H9 (cell line): ENCODE results near the gene PTPN3. TPM values are rescaled to one million over a fixed set of nuclear protein-coding genes. Genes with fewer than 3 reads are reported as not detected.
A peak's percentile ranks its signal among the peaks of the same experiment; 100 is the strongest.

Experiments used
- DNase-seq: peaks from one replicate; pipeline ENCODE4 v3.0.0-alpha.2; 2017
- H2AFZ ChIP-seq: one replicate; pipeline ENCODE4 v1.6.1; 2013; ENCODE audit warnings: mild to moderate bottlenecking, low read length, control low read depth, moderate library complexity
- H2AK5ac ChIP-seq: 2 replicates; pipeline ENCODE4 v1.6.1; 2013; ENCODE audit warnings: low read length, control low read depth, mixed read lengths; ENCODE audit not compliant: insufficient read length
- H2BK120ac ChIP-seq: one replicate; pipeline ENCODE4 v1.6.1; 2013; ENCODE audit warnings: low read depth, mild to moderate bottlenecking, low read length, control low read depth, inconsistent platforms; ENCODE audit not compliant: poor library complexity, severe bottlenecking
- H2BK12ac ChIP-seq: 2 replicates; pipeline ENCODE4 v1.6.1; 2013; ENCODE audit warnings: low read length, control low read depth, mixed read lengths, low read depth; ENCODE audit not compliant: insufficient read length
- H2BK15ac ChIP-seq: 2 replicates; pipeline ENCODE4 v1.6.1; 2013; ENCODE audit warnings: low read depth, low read length, control low read depth
- H2BK20ac ChIP-seq: one replicate; pipeline ENCODE4 v1.6.1; 2013; ENCODE audit warnings: low read depth, mild to moderate bottlenecking, low read length, control low read depth, inconsistent platforms; ENCODE audit not compliant: poor library complexity, severe bottlenecking
- H2BK5ac ChIP-seq: 2 replicates; pipeline ENCODE4 v1.6.1; 2013; ENCODE audit warnings: low read length, control low read depth, mixed read lengths; ENCODE audit not compliant: insufficient read length
- H3K14ac ChIP-seq: 2 replicates; pipeline ENCODE4 v1.6.1; 2013; ENCODE audit warnings: low read length, control low read depth; ENCODE audit not compliant: insufficient read depth
- H3K18ac ChIP-seq: 2 replicates; pipeline ENCODE4 v1.6.1; 2013; ENCODE audit warnings: low read depth, mild to moderate bottlenecking, mixed read lengths, low read length, control low read depth; ENCODE audit not compliant: insufficient read length
- H3K23ac ChIP-seq: 2 replicates; pipeline ENCODE4 v1.6.1; 2013; ENCODE audit warnings: low read length, control low read depth, mixed read lengths, low read depth; ENCODE audit not compliant: insufficient read length
- H3K23me2 ChIP-seq: 2 replicates; pipeline ENCODE4 v1.6.1; 2013; ENCODE audit warnings: low read depth, mild to moderate bottlenecking, mixed read lengths, low read length, control low read depth; ENCODE audit not compliant: insufficient read length, poor library complexity, severe bottlenecking
- H3K27ac ChIP-seq: 2 replicates; pipeline ENCODE4 v1.5.1; 2013; ENCODE audit warnings: low read length, control low read depth, mixed read lengths, low read depth; ENCODE audit not compliant: insufficient read length
- H3K27me3 ChIP-seq: 2 replicates; pipeline ENCODE4 v1.6.1; 2013; ENCODE audit warnings: low read length, control low read depth, inconsistent platforms; ENCODE audit not compliant: insufficient read depth
- H3K4ac ChIP-seq: 2 replicates; pipeline ENCODE4 v1.6.1; 2013; ENCODE audit warnings: low read depth, mild to moderate bottlenecking, control low read depth, inconsistent platforms, low read length, moderate library complexity
- H3K4me1 ChIP-seq: 2 replicates; pipeline ENCODE4 v1.6.1; 2013; ENCODE audit warnings: low read length, control low read depth, inconsistent platforms; ENCODE audit not compliant: insufficient read depth
- H3K4me2 ChIP-seq: 2 replicates; pipeline ENCODE4 v1.6.1; 2013; ENCODE audit warnings: low read length, control low read depth, mixed read lengths; ENCODE audit not compliant: insufficient read length, insufficient read depth
- H3K56ac ChIP-seq: 2 replicates; pipeline ENCODE4 v1.6.1; 2013; ENCODE audit warnings: low read depth, mild to moderate bottlenecking, mixed read lengths, low read length, control low read depth; ENCODE audit not compliant: insufficient read length
- H3K79me1 ChIP-seq: 2 replicates; pipeline ENCODE4 v1.6.1; 2013; ENCODE audit warnings: low read depth, mild to moderate bottlenecking, moderate library complexity, low read length, control low read depth, inconsistent platforms; ENCODE audit not compliant: insufficient read depth, poor library complexity, severe bottlenecking
- H3K79me2 ChIP-seq: 2 replicates; pipeline ENCODE4 v1.6.1; 2013; ENCODE audit warnings: low read length, control low read depth, inconsistent platforms; ENCODE audit not compliant: insufficient read depth
- H3K9ac ChIP-seq: 2 replicates; pipeline ENCODE4 v1.6.1; 2013; ENCODE audit warnings: low read length, control low read depth, mixed read lengths; ENCODE audit not compliant: insufficient read length; ENCODE audit errors: extremely low read depth
- H3K9me3 ChIP-seq: one replicate; pipeline ENCODE4 v1.6.1; 2013; ENCODE audit warnings: low read depth, low read length, inconsistent platforms; ENCODE audit not compliant: control insufficient read depth
- H3T11ph ChIP-seq: one replicate; pipeline ENCODE4 v1.6.1; 2013; ENCODE audit warnings: mild to moderate bottlenecking, low read length, control low read depth, inconsistent platforms
- H4K20me1 ChIP-seq: one replicate; pipeline ENCODE4 v1.6.1; 2013; ENCODE audit not compliant: control insufficient read depth, insufficient read length, insufficient read depth
- H4K5ac ChIP-seq: 2 replicates; pipeline ENCODE4 v1.6.1; 2013; ENCODE audit warnings: low read depth, mild to moderate bottlenecking, mixed read lengths, low read length, control low read depth; ENCODE audit not compliant: insufficient read length
- H4K8ac ChIP-seq: replicated peaks from 2 replicates; pipeline ENCODE4 v1.6.1; 2013; ENCODE audit warnings: low read length, control low read depth, mixed read lengths, low read depth; ENCODE audit not compliant: insufficient read length
- H4K91ac ChIP-seq: 2 replicates; pipeline ENCODE4 v1.6.1; 2013; ENCODE audit warnings: low read depth, mild to moderate bottlenecking, moderate library complexity, mixed read lengths, low read length, control low read depth; ENCODE audit not compliant: insufficient read length
- H3K27ac Mint-ChIP-seq, 3 experiments: 2 replicates in 2 of 3; 3 replicates in 1 of 3; pipeline ENCODE4 v1.8.0; 2020 to 2021; ENCODE audit warnings: mixed read lengths in 3 of 3, mild to moderate bottlenecking in 1 of 3, moderate library complexity in 1 of 3
- H3K27me3 Mint-ChIP-seq: 2 replicates; pipeline ENCODE4 v1.8.0; 2021; ENCODE audit warnings: low read depth, mild to moderate bottlenecking, moderate library complexity, mixed read lengths
- H3K36me3 Mint-ChIP-seq, 3 experiments: 2 replicates in 2 of 3; 3 replicates in 1 of 3; pipeline ENCODE4 v1.8.0; 2020 to 2021; ENCODE audit warnings: low read depth in 3 of 3, mixed read lengths in 3 of 3; ENCODE audit not compliant: insufficient read depth in 1 of 3
- H3K4me1 Mint-ChIP-seq, 2 experiments: 2 replicates each; pipeline ENCODE4 v1.8.0; 2020; ENCODE audit warnings: mixed read lengths in 2 of 2
- H3K4me3 Mint-ChIP-seq, 2 experiments: 2 replicates in 1 of 2; 3 replicates in 1 of 2; pipeline ENCODE4 v1.8.0; 2020 to 2021; ENCODE audit warnings: mild to moderate bottlenecking in 2 of 2, mixed read lengths in 2 of 2, moderate library complexity in 1 of 2
- H3K9me3 Mint-ChIP-seq, 2 experiments: 2 replicates in 1 of 2; 3 replicates in 1 of 2; pipeline ENCODE4 v1.8.0; 2020; ENCODE audit warnings: mild to moderate bottlenecking in 2 of 2, mixed read lengths in 2 of 2, moderate library complexity in 1 of 2
- CTCF ChIP-seq: fragments of 200-600 bp; sonication (generic); conservative IDR thresholded peaks from 3 replicates; pipeline ENCODE4 v1.8.0; 2021; ENCODE audit warnings: antibody characterized with exemption, mild to moderate bottlenecking
- WGBS: extraction: QIAGEN DNeasy Blood & Tissue Kit; methylation state at CpG from one replicate; pipeline ENCODE4 v1.1.7; 2013; ENCODE audit warnings: missing lambda C conversion rate, low lambda C conversion rate, mixed read lengths; ENCODE audit not compliant: insufficient read length; ENCODE audit errors: extremely low coverage; 5-methylcytosine and 5-hydroxymethylcytosine counted together
- total RNA-seq: library from RNA; stranded (reverse); gene quantifications from 2 replicates; pipeline ENCODE4 v1.2.1, GENCODE V29; 2021

Gene PTPN3
- total RNA-seq, 1 experiment from 2014 or later: 2.6 TPM

GRCh38 chr9:109499631-109500410, 1.7 kb upstream of the PTPN3 start:
- Mint-ChIP-seq H3K36me3 (peaks cover 0 to 4% (median 0%) of the 10 kb centered on the region in 3 experiments; a peak in 3 of 7 replicates), H3K27ac (no peak overlapping the region; a peak in 1 of 7 replicates), H3K9me3 (no peaks in the 10 kb centered on the region; a peak in 1 of 5 replicates), H3K4me1 (peaks cover 24 to 27% of the 10 kb centered on the region in 2 experiments), H3K4me3 (peak overlapping the region; percentile 74 to 82), H3K27me3 (peaks cover 76% of the 10 kb centered on the region)
- Histone ChIP-seq H2BK120ac (no peak overlapping the region), H4K91ac (no peak overlapping the region), H3K23ac (no peak overlapping the region), H3K18ac (no peak overlapping the region), H2AK5ac (no peak overlapping the region), H3K4me1 (no peaks in the 10 kb centered on the region), H3K79me2 (no peaks in the 10 kb centered on the region), H3K79me1 (no peaks in the 10 kb centered on the region), H2BK15ac (no peak overlapping the region), H4K20me1 (no peaks in the 10 kb centered on the region), H3K9me3 (no peaks in the 10 kb centered on the region), H3K4ac (no peak overlapping the region), H3K9ac (no peak overlapping the region), H2AFZ (no peak overlapping the region), H3T11ph (no peak overlapping the region), H2BK5ac (no peak overlapping the region), H3K4me2 (peak overlapping the region; percentile 68), H3K23me2 (no peaks in the 10 kb centered on the region), H4K5ac (no peak overlapping the region), H3K27ac (no peak overlapping the region), H2BK12ac (no peak overlapping the region), H2BK20ac (no peak overlapping the region), H3K14ac (no peak overlapping the region), H4K8ac (no peak overlapping the region), H3K27me3 (peaks cover 29% of the 10 kb centered on the region; the same call in 1 of the 2 replicates), H3K56ac (no peak overlapping the region)
- no peak for TF ChIP-seq CTCF
- DNase-seq: peak; percentile 64
- no CpG with 5 or more reads among the region's 56 CpGs for WGBS
